Activated CD8-positive, alpha-beta memory T cell treated with anti-CD3 and anti-CD28 coated beads for 1 hour (primary cell): ENCODE measurements around the gene CACUL1.

Source experiments
- DNase-seq, 2 donors: peaks; one replicate each; pipeline ENCODE4 v3.0.0-alpha.2; 2020; ENCODE audit warnings: low read depth in 1 of 2; ENCODE audit errors: extremely low read depth in 1 of 2

Gene CACUL1

GRCh38 chr10:118735294-118735693 lies 19.5 kb downstream of the CACUL1 start:
- no peak for DNase-seq

DNA sequence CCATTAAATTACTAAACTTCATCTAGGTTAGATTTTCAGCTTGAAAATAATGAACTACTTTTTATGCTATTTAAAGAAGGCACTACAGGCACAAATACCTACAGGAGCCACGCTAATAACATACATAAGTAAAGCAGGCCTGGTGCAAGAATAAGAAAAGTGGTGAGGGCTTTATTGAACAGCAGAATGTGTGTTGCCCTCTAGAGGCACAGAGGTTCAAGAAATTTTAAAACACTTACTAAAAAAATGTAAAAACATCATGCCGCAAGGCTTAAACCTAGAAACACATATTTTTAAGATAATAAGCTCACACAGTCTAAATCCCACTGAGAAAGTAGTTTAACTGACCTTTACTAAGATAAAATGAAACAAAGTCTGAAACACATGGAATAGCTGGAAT lies 20.3 kb downstream of the CACUL1 start:
- no peak for DNase-seq

GRCh38 chr10:118732245-118733165 lies 22.3 kb downstream of the CACUL1 start:
- no peak for DNase-seq

DNA sequence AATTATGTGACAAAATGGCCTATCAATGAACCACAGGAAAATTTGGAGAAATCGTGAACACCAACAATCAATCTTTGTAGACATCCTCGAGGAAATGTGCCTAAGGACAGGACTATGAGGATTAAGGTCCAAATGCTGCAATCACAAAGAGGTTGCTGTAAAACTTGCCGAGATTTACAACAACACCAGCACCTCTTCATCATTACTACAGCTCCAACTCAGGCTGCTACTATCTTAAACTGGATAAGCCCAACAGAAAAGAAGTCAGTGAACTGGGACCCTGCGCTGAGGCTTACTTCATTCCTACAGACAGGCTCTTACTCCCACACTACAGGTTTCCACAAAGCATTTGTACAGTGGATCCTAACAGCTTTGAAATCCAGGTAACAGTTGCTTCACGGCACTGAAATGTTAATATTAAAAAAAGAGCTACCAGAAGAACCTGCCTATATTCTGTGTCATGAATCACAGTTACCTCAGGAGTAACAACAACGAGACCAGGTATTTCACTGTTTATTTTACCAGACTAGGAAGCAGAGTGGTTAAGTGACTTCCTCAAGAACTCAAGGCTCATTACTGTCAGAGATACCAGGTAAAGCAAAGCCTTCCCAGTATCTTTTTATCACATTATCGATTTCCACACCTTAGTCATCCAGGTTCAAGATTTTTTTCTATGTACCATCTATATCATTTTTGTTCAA lies 23.9 kb downstream of the CACUL1 start:
- no peak for DNase-seq

DNA sequence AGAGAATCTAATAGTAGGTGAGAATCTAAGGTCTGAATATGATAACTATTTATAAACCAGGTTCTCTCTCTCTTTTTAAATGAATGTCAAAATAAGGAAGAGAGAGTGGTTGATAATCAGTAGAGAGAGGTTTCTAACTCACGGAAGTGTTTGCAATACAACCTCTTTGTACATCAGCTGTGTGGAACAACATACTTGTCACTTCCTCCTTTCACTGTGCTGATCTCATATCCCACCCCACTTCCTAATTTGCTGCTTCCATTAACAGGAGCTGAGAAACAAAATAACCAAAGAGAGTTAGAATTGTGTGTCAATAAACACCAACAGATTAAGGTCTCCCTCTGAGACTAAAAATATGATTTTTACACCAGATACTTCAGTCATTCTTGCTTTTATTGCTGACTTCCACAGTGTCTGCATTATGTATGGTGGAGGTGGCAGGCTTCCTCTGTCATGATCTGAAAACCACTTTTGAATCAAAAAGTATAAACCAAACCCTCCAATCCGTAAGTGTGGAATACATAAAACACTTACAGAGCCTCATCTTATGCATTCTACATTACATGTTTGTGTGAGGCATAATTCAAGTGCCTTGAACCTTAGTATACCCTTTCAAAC lies 25.0 kb downstream of the CACUL1 start:
- no peak for DNase-seq

- no peak for DNase-seq
Observed at GRCh38 chr10:118729200-118729599, 25.6 kb downstream of the CACUL1 start.

DNA sequence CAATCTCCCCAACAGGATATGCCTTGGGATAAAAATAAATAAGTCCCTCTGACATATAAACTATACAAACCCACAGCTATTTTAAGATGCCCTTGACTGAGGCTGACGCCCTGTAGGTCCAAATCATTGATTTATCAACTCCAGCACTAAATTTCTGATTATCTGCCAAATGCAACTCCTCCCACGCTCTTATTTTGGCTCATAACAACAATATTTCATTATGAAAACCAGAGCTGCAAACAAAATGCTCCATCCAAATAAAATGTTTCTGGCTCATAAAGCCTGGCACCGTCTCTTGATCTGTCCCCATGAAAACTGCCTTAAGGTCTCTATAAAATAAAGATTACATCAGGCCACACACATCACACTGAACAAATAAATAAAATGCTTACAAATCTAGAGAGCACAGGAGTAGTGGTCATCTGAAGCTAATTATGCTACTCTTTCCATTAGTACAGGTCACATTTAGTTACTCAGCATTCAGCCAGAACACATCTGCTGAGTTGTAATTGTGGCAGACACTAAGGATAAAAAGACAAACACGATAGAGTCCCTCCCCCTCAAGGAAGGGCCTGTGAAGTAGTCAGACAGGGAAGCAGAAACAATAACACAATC lies 28.8 kb downstream of the CACUL1 start:
- DNase-seq: no peak

DNA sequence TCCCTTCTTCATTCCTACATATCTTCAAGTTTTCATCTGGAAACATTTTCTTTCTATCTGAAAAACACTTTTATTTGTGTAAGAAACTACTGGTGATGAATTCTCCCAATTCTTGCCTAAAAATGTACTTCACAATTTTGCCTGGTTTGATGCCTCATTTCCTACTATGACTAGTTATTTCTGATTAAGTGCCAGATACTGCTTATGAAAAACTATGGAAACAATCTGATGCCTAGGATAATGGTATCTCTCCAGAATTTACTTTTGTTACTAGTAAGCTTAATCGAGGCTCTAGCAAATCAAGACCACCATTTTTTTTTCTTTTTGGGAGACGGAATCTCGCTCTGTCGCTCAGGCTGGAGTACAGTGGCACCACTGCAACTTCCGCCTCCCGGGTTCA lies 31.3 kb downstream of the CACUL1 start:
- DNase-seq: no peak

- no peak for DNase-seq
Observed at GRCh38 chr10:118721539-118721876, 33.3 kb downstream of the CACUL1 start.

DNA sequence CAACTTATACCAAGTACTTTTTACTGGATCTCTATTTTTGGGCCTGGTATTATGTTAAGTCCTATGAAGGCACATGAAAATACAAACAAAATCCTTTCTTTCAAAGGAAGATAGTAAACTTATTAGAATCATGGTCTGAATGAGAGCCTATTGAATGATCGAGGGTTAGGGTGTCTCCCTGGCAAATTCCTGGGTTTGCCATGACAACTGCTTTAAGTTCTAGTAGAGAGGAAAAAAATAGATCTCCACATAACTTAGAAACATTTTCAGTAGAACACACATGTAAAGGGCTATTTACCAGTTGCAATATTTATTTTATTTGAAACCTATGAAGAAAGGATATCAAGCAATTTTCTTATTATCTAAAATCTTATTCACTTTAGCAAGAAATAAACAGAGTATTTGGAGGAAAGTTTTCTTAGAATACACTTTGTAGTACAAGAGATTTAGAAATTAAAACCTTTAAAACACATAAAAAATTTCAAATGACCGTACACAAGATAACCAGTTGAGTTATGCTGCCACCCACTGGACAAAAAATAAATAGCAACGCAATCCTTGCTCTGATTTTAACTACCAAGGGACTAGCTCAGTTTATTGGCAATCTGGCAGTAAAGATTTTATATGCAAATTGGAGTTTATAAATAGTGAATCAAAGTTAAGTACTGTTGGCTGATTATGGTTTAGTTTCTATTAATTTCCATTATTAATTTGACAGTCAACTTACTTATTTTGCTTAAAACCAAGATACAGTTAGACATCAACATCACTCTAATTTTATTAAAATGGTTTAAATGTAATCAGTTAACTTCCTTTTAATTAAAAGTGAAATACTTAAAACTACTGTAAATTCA lies 33.9 kb downstream of the CACUL1 start:
- peak; percentile 21 to 35 for DNase-seq

GRCh38 chr10:118714366-118714765 lies 40.4 kb downstream of the CACUL1 start:
- no peak for DNase-seq

DNA sequence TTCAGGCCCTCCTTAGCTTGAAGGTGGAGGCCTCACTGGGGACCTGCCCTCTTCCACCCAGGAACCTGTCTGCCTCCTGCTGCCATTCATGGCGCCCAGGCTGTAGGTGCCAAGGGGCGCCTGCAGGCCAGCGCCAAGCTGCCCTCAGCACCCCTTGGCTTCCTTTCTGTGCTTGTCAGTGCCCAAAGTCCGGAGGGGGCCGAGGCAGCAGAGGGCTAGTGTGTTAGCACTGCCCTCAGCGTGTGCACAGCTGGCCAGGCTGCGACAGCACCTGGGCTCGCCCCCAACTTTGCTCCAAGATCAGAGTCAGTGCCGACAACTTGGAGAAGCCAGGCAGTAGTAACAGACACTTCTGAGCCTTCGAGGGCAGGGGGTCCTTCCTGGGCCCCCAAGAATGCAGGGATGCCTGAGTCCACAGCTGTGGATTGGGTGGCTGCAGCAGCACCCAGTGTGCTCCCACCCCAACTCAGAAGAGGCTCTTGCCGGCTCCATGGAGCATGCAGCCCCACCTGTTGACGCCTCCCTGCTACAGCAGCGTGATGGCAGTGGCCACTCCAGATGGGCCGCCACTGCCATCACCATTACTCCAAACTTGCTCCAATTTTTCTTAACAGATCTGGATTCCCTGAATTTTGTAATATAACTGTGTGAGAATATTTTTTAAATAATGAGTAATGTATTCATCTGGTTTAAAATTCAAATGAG lies 41.7 kb downstream of the CACUL1 start:
- DNase-seq: no peak

DNA sequence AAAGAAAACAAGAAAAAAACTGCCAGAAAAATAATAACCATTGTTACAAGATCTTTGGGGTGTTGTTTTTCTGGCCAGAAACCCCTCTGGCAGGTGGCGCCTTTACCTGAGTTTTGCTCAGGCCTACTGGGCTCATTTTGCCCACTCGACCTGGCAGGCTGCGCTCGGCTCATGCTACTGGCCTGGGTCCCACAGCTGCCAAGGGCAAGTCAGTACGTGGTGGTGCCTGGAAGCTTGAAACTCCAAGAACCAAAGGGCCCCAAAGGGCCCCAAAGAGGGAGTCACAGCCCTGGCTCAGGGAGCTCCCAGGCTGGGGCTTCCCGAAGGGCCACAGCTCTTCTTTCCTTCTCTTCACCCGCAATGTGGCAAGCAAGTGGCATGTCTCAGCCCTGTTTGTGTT lies 42.7 kb downstream of the CACUL1 start:
- DNase-seq: no peak

DNA sequence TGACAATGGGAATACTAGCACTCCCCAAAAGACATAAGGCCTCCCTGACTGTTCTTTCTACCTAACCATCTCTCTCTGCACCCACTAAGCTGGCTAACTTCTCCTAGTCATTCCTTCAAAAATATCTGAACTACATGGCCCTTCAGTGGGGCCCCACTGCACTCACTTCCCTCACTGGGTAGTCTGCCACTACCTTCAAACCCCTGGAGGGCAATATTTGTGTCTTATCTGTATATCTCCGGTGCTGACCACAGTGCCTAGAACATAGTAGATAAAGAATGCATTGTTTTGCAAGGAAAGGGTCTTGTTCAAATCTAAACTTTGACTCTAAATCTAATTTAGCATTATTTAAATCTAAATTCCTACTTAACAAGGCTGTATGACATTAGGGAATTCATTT lies 44.3 kb downstream of the CACUL1 start:
- no peak for DNase-seq

GRCh38 chr10:118708571-118708970 lies 46.2 kb downstream of the CACUL1 start:
- DNase-seq: no peak

DNA sequence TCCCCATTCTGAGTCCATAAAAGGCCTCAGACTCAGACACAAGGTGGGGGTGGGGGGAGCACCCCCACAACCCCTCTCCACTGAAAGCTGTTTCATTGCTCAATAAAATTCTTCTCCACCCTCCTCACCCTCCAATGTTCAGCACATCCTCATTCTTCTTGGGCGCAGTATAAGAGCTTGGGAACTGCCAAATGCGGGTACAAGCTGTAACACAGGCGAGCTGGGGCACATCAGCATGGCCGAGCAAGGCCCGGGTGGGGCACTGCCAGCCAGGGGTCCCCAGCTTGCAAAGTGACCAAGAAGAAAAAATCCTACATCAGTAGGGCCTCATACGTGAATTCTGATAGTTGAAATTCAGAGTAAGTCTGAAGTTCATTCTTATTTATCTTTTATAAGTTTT lies 50.1 kb downstream of the CACUL1 start:
- no peak for DNase-seq

DNA sequence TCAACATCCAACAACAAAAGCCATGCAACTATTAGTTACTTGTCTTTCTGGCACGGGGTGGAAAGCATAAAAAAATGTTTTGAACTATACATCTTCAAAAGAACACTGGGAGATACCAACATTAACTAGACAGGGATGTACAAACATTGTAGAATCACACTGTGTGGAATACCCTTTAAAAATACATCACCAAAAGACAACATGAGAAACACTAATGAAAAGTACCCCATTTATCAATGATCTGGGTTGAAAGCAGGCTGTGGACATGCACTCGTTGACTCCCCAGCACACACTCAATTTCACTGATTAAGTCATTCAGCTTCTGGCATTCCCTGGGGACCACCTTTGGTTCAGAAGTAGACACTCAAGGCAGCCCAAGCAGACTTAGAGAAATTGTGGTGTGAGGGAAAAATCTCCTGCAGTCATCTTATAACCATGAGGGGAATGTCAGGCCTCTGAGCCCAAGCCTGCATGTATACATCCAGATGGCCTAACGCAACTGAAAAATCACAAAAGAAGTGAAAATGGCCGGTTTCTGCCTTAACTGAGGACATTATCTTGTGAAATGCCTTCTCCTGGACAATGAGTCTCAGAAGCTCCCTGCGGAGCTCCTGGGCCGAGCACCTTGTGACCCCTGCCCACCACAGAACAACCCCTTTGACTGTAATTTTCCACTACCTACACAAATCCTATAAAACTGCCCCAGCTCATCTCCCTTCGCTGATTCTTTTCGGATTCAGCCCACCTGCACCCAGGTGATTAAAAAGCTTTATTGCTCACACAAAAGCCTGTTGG lies 53.0 kb downstream of the CACUL1 start:
- no peak for DNase-seq

GRCh38 chr10:118698421-118698820 lies 56.3 kb downstream of the CACUL1 start:
- DNase-seq: peak; percentile 59 to 65

GRCh38 chr10:118694848-118695247 lies 59.9 kb downstream of the CACUL1 start:
- no peak for DNase-seq
